ENCODE data around the gene CLIC5.

The CLIC5 gene

DNA sequence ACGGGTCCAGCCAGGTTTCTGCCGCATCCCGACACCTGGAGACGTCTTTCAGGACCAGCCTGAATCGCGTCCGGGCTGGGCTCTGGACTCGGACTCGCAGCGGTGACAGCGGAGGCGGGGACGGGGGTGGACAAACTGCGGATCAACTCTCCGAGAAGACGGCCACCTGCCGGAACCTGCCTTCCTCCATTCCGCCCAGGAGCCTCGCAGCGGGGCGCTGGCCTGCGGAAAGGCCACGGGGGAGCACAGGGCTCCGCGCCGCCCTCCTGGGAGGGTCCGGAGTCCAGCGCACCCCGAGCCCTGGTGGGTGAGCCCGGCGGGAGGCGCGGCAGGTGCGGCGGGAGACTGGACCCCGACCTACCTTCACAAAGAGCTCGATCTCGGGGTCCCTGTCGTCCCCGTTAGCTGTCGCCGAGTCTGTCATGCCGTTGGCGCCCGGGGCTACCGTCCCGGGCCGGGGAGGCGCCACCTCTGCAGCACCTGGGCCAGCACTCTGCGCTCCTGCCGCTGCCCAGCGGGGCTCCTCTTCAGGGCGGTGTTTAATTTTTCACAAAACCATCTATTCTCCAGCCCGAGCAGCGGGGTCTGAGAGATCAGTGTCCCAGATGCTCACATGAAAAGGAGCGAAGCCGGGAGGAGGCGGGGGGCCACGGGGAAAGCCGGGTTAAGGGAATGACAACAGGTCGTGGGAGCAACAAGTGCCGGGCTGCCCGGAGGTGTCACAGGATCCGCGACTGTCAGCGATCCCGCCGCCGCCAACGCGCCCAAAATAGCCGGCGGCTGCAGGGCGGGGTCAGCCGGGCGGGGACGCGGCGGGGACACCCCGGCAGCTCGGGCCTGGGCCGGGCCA lies at the start of gene CLIC5:
Gene CLIC5 (minus strand): TSS at position 742 of the 850 bp plus-strand sequence. CDS start 318 bp downstream, at position 424.
- H3K4me3 ChIP-seq (ENCODE audit: low read depth, low read length) = peak within 1 kb of the TSS; percentile 12
- DNase-seq (ENCODE audit: low read depth, low spot score) = no peak
- TF ChIP-seq, protein P1, sequence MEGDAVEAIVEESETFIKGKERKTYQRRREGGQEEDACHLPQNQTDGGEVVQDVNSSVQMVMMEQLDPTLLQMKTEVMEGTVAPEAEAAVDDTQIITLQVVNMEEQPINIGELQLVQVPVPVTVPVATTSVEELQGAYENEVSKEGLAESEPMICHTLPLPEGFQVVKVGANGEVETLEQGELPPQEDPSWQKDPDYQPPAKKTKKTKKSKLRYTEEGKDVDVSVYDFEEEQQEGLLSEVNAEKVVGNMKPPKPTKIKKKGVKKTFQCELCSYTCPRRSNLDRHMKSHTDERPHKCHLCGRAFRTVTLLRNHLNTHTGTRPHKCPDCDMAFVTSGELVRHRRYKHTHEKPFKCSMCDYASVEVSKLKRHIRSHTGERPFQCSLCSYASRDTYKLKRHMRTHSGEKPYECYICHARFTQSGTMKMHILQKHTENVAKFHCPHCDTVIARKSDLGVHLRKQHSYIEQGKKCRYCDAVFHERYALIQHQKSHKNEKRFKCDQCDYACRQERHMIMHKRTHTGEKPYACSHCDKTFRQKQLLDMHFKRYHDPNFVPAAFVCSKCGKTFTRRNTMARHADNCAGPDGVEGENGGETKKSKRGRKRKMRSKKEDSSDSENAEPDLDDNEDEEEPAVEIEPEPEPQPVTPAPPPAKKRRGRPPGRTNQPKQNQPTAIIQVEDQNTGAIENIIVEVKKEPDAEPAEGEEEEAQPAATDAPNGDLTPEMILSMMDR (IDR thresholded peaks at IDR 0.05; ENCODE audit: low read depth, low read length) = no peak
- in situ Hi-C loops (cut with HindIII; ENCODE audit: low sequenced_read_pairs) = no loop called here

DNA sequence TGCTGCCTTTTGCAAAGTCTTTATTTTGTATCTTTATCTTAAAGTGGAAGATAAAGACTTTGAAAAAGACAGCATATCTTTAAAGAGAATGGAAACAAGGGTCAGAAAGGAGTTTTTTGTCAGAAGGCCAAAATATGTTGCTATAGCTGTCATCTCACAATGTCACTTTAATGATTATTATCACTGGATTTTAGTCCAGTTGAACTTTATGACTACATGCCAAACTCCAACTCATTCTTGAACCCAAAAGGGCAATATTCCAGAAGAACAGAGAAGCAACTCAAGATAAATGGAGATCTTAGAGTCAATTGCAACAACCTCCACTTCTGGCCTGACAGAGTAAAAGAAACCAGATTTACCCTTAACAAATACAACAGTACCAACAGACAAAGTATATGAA lies 47.3 kb upstream of the CLIC5 start:
- H3K4me3 ChIP-seq (ENCODE audit: low read depth, low read length) = no peak overlapping the region
- DNase-seq (ENCODE audit: low read depth, low spot score) = no peak
- in situ Hi-C loops (cut with HindIII; ENCODE audit: low sequenced_read_pairs) = no loop called here
- TF ChIP-seq, protein P1 (IDR thresholded peaks at IDR 0.05; ENCODE audit: low read depth, low read length) = no peak

DNA sequence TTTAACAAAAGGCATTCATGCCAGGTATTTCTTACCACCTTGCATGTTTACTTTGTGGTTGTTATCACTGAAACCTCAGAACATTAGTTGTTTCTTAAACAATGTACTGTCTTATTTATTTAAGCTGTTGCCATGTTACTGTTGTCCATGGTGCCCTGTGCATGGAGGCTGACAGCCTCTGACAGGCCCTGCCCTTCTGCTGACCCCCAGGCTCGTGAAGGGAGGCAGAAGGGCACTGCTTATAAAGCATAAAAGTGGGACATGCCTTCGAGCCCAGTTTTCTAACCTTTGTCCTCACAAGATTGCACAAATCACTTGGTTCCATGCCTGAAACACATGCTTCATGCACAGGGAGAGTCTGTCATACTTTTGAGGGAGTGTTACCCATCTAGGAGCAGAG lies 46.7 kb upstream of the CLIC5 start:
- H3K4me3 ChIP-seq (ENCODE audit: low read depth, low read length) = no peak overlapping the region
- in situ Hi-C loops (cut with HindIII; ENCODE audit: low sequenced_read_pairs) = no loop called here
- peak; percentile 3 for DNase-seq (ENCODE audit: low read depth, low spot score)
- TF ChIP-seq, protein P1 (IDR thresholded peaks at IDR 0.05; ENCODE audit: low read depth, low read length) = no peak

DNA sequence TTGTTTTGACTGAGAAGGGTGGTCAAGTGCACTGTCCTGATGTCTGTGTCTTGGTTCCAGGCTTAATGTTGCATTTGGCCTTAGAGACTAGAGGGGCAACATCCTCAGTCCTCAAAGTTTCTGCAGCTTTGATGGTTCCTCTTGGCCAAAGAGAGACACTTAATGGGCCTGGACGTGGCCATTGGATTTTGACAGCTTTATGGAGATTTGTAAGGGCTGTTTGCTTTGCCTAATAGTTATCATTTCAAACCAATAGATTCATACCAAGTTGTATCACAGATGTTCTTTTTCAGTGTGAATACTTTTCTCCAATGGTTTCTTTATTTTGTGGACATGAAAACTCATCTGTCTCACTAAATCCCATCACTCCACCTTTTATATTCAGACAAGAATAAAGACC lies 45.8 kb upstream of the CLIC5 start:
- in situ Hi-C loops (cut with HindIII; ENCODE audit: low sequenced_read_pairs) = no loop called here
- no peak for DNase-seq (ENCODE audit: low read depth, low spot score)
- TF ChIP-seq, protein P1 (IDR thresholded peaks at IDR 0.05; ENCODE audit: low read depth, low read length) = no peak
- H3K4me3 ChIP-seq (ENCODE audit: low read depth, low read length) = no peak overlapping the region

DNA sequence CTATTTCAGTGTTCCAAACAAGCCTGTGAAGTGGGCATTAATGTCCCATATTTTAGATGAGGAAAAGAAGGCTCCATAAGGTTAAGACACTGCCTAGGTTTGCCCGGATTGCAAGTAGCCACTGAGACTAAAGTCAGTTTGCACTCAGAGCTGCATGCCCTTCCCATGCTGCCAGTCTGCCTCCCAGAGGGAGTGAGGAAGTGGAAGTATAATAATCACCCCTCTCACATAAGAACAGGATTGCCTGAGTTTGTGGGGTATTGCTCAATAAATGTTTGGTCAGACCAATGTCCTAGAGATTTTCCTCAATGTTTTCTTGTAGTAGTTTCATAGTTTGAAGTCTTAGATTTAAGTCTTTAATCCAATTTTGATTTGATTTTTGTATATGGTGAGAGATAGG lies 43.9 kb upstream of the CLIC5 start:
- in situ Hi-C loops (cut with HindIII; ENCODE audit: low sequenced_read_pairs) = no loop called here
- TF ChIP-seq, protein P1 (IDR thresholded peaks at IDR 0.05; ENCODE audit: low read depth, low read length) = no peak
- no peak for DNase-seq (ENCODE audit: low read depth, low spot score)
- H3K4me3 ChIP-seq (ENCODE audit: low read depth, low read length) = no peak overlapping the region

DNA sequence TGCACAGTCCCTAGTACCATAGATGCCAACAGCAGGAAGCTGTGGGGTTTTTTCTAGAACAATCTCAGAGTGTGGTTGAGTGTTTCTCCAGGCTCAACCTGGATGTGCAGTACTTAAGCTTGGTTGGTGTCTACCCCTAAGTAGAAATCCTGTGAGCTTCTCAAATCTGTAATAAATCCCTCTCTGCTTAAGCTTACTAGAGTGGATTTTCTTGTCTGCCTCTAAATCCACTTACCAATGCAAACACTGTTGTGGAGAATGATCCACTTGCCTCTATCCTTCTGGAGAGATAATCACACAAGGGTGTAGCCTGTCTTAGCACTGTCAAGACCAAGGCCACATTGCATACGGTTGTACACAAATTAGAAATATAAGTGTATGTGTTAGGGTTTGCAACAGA lies 43.3 kb upstream of the CLIC5 start:
- in situ Hi-C loops (cut with HindIII; ENCODE audit: low sequenced_read_pairs) = no loop called here
- no peak for DNase-seq (ENCODE audit: low read depth, low spot score)
- TF ChIP-seq, protein P1 (IDR thresholded peaks at IDR 0.05; ENCODE audit: low read depth, low read length) = no peak
- H3K4me3 ChIP-seq (ENCODE audit: low read depth, low read length) = no peak overlapping the region

Measured in astrocyte of the spinal cord (primary cell).